AG04449 (cell line): ENCODE data around the gene ITM2B.
"Not testable (repeated sequence)": the region's sequence is repeated elsewhere in the genome, so short reads cannot be mapped to it uniquely, and the experiment has no call there.

ENCODE experiments used
- CTCF ChIA-PET: fragments of 350-600 bp; formaldehyde crosslinking; extraction: SDS; loops from one replicate; lab custom pipeline; 2021; ENCODE audit warnings: antibody characterized with exemption; lab: Yijun Ruan, JAX
- POLR2A ChIA-PET: fragments of 400-600, 350-600 bp; formaldehyde crosslinking; extraction: SDS; loops from one replicate; lab custom pipeline; 2020; ENCODE audit warnings: antibody characterized with exemption, inconsistent platforms; lab: Yijun Ruan, JAX
- DNase-seq: peaks from one replicate; pipeline ENCODE4 v3.0.0-alpha.2; 2010; ENCODE audit warnings: low read depth, low spot score
- H3K4me3 ChIP-seq: 2 replicates; pipeline ENCODE4 v1.5.1; 2011; ENCODE audit warnings: low read depth, mild to moderate bottlenecking, control low read depth, low read length
- CTCF ChIP-seq: IDR thresholded peaks from one replicate; pipeline ENCODE4 v1.5.1; 2011; ENCODE audit warnings: mild to moderate bottlenecking, moderate library complexity, low read length, control low read depth, inconsistent platforms; ENCODE audit not compliant: insufficient read depth; ENCODE audit errors: missing control alignments

ITM2B gene

GRCh38 chr13:48233889-48234488, 983 bp downstream of the ITM2B start:
- DNase-seq: peak; percentile 10
- CTCF ChIA-PET: no interaction called here
- peak overlapping the region; percentile 91 for H3K4me3 ChIP-seq
- POLR2A ChIA-PET: no interaction called here
- no peak for TF ChIP-seq CTCF

- ChIA-PET CTCF (no interaction called here), POLR2A (no interaction called here)
- no peak for DNase-seq
- no peak for TF ChIP-seq CTCF
- peak overlapping the region; percentile 91 for H3K4me3 ChIP-seq
These were observed 1.7 kb downstream of the ITM2B start for GRCh38 chr13:48234566-48235340.

GRCh38 chr13:48235341-48236135, 2.5 kb downstream of the ITM2B start:
- CTCF ChIA-PET: no interaction called here

GRCh38 chr13:48236528-48237353, 3.7 kb downstream of the ITM2B start:
- ChIA-PET POLR2A (no interaction called here), CTCF (interaction anchor here (0.7 kb wide), 1 partner anchor 12 kb away, joined by 3 read pairs; no protein-coding TSS in a partner anchor)
- no peak for DNase-seq
- no peak overlapping the region for H3K4me3 ChIP-seq
- no peak for TF ChIP-seq CTCF

More at GRCh38 chr13:48235341-48236135, 2.5 kb downstream of the ITM2B start:
- H3K4me3 ChIP-seq: no peak overlapping the region
- TF ChIP-seq CTCF: no peak
- no peak for DNase-seq
- POLR2A ChIA-PET: no interaction called here

- POLR2A ChIA-PET, H3K4me3 ChIP-seq, DNase-seq: not testable (repeated sequence)
- CTCF ChIA-PET: interaction anchor here (1.3 kb wide), 1 partner anchor 11 kb away, joined by 3 read pairs; no protein-coding TSS in a partner anchor
These were observed 6.4 kb downstream of the ITM2B start for GRCh38 chr13:48239369-48239768.

- ChIA-PET CTCF (no interaction called here), POLR2A (no interaction called here)
- TF ChIP-seq CTCF: no peak
- no peak for DNase-seq
- no peak overlapping the region for H3K4me3 ChIP-seq
These were observed 8.6 kb downstream of the ITM2B start for GRCh38 chr13:48241651-48242050.
